GM12892 (cell line): ENCODE measurements around the gene OR8H1.

Source experiments
- POLR2A ChIP-seq: IDR thresholded peaks from 2 replicates; pipeline ENCODE4 v1.6.1; 2011; ENCODE audit warnings: low read depth, low read length, control low read depth
- TAF1 ChIP-seq: IDR thresholded peaks from 2 replicates; pipeline ENCODE4 v1.6.1; 2011; ENCODE audit warnings: low read depth, mild to moderate bottlenecking, control low read depth, low read length, borderline replicate concordance

- TF ChIP-seq TAF1 (no peak), POLR2A (no peak)
Measured at GRCh38 chr11:56331861-56332491, 39.9 kb upstream of the OR8H1 start.
